Mononuclear cell (primary cell): ENCODE measurements around the gene GPR3. TPM values are rescaled to one million over a fixed set of nuclear protein-coding genes. Genes with fewer than 3 reads are reported as not detected.

Source experiments
- H3K27me3 ChIP-seq: 2 replicates; pipeline ENCODE4 v1.6.0; 2011; ENCODE audit warnings: low read length, control low read depth; ENCODE audit not compliant: insufficient read depth
- H3K4me1 ChIP-seq: 2 replicates; pipeline ENCODE4 v1.5.1; 2011; ENCODE audit warnings: mild to moderate bottlenecking, low read length, control low read depth; ENCODE audit not compliant: insufficient read depth
- H3K4me3 ChIP-seq: 2 replicates; pipeline ENCODE4 v1.5.1; 2011; ENCODE audit warnings: mild to moderate bottlenecking, low read length, moderate library complexity
- H3K9me3 ChIP-seq: 2 replicates; pipeline ENCODE4 v1.5.1; 2011; ENCODE audit warnings: low read depth, mild to moderate bottlenecking, control low read depth, low read length
- total RNA-seq: library from RNA; depleted of rRNA; stranded (reverse); fragments of >200 nt; gene quantifications from one replicate; pipeline ENCODE4 v1.2.3, GENCODE V29; 2012

Gene GPR3
- total RNA-seq, 1 donor: 0.10 TPM

DNA sequence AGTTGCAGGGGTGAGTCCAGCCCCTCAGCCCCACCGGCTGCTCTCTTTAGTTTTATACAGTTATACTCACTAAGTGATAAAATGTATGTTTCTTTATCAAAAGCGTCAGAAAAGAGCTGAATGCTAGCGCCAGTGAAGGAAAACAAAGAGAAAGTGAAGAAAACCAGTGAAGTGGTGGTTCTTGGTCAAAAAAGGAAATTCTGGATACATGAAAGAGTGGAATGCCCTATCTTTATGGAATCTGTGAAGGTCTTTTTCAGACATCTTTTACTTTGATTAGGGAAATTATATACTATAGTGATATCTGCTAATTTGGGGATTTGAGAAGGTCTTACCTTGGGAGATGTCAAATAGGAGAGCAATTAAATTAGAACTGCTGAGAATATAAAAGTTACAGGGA, 41.3 kb downstream of the GPR3 start:
- Histone ChIP-seq H3K4me1 (peaks cover 98% of the 10 kb centered on the region), H3K27me3 (no peaks in the 10 kb centered on the region), H3K4me3 (no peak overlapping the region), H3K9me3 (no peaks in the 10 kb centered on the region)

DNA sequence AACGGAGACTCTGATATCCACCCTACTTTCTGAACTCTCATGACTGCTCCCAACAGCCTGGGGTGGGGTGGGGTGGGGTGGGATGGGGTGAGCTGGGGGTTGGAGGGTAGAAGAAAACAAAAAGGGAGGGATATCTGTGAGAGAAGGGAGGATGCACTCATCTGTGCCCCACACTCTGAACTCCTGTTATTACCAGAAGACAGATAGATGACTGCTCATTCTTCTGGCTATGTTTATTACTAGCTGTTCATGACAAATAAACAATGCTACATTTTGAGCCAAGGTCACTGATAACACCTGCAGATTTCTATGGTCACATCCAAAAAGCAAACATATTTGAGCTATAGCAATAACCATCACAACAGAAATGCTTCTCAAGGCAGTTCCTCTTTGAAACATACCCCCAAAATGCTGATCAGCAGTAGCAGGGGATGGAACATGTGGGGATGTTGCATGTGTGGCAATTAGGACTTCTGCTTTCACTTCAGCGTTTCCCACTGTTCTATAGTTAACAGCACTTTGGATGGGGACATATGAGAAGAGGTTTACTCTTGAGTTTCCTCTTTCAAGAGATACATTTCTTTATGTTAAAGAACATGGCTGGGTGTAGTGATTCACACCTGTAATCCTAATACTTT, 43.3 kb downstream of the GPR3 start:
- Histone ChIP-seq H3K4me3 (peak overlapping the region; percentile 1), H3K9me3 (no peaks in the 10 kb centered on the region), H3K4me1 (peaks cover 91% of the 10 kb centered on the region), H3K27me3 (no peaks in the 10 kb centered on the region)

GRCh38 chr1:27436204-27437159, 44.1 kb downstream of the GPR3 start:
- no peaks in the 10 kb centered on the region for H3K9me3 ChIP-seq
- peaks cover 83% of the 10 kb centered on the region for H3K4me1 ChIP-seq
- H3K4me3 ChIP-seq: peak overlapping the region; percentile 1
- H3K27me3 ChIP-seq: no peaks in the 10 kb centered on the region

GRCh38 chr1:27438621-27439061, 46.2 kb downstream of the GPR3 start:
- H3K4me1 ChIP-seq: peaks cover 62% of the 10 kb centered on the region
- no peaks in the 10 kb centered on the region for H3K9me3 ChIP-seq
- no peak overlapping the region for H3K4me3 ChIP-seq
- H3K27me3 ChIP-seq: no peaks in the 10 kb centered on the region

DNA sequence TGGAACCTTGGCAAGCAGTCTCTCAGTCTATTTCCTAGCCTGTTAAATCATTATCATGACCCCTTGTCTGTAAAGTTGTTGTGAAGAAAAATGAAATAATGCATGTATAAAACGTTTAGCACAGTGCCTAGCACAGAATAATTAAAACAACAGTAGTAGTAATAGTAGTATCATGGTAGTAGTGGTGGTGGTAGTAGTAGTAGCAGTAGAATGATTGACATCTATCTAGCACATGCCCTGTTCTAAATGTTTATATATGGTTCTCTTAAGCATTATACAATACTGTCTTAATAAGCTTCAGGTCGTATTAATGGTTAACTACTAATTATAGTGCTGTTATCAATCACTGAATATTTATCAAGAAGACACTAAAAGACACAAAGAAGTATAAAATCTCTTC, 46.7 kb downstream of the GPR3 start:
- no peak overlapping the region for H3K4me3 ChIP-seq
- no peaks in the 10 kb centered on the region for H3K9me3 ChIP-seq
- peaks cover 59% of the 10 kb centered on the region for H3K4me1 ChIP-seq
- H3K27me3 ChIP-seq: no peaks in the 10 kb centered on the region

DNA sequence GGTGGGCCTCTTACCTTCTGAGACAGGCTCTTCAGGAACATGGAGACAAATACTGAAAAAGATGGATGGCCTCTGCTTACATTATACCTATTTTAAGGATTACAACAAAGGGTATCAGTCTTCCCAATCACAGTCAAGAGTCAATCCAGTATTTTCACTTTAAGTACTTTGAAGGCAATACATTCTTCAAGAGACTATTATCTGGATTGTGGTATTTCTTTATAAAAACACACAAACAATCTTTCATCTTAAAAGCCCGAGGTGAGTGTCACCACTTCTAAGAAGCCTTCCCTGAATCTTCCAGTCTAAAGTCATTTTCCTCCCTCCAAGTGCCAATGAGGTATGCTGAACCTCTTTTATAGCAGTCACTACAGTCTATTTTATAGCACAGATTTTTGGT, 52.2 kb downstream of the GPR3 start:
- Histone ChIP-seq H3K4me3 (no peak overlapping the region), H3K4me1 (peaks cover 21% of the 10 kb centered on the region), H3K9me3 (no peaks in the 10 kb centered on the region), H3K27me3 (no peaks in the 10 kb centered on the region)

Other genes starting within 250 kb of the GPR3 start
- 6.4 TPM for gene SLC9A1, start 237.5 kb upstream of the GPR3 start, total RNA-seq
- gene WDTC1, start 158.0 kb upstream of the GPR3 start, total RNA-seq: 14.1 TPM
- gene TMEM222, start 70.5 kb upstream of the GPR3 start, total RNA-seq: 17.0 TPM
- 44.3 TPM for gene SYTL1, start 50.6 kb upstream of the GPR3 start, total RNA-seq
- 2.0 TPM for gene MAP3K6, start 25.7 kb upstream of the GPR3 start, total RNA-seq
- gene FCN3, start 17.8 kb upstream of the GPR3 start, total RNA-seq: not detected
- gene CD164L2, start 9.3 kb upstream of the GPR3 start, total RNA-seq: not detected
- gene WASF2, start 97.5 kb downstream of the GPR3 start, total RNA-seq: 29.4 TPM
- gene AHDC1, start 211.5 kb downstream of the GPR3 start, total RNA-seq: 3.3 TPM
- gene FGR, start 242.6 kb downstream of the GPR3 start, total RNA-seq: 123 TPM